SK-N-SH (cell line): ENCODE data around the gene ACTL10.

Experiments
- EP300 ChIP-seq, 2 experiments: IDR thresholded peaks; 2 replicates each; pipeline versions ENCODE4 v1.4.0 to v1.6.1; 2012; ENCODE audit warnings: borderline replicate concordance in 1 of 2, low read depth in 1 of 2, low read length in 1 of 2
- GABPA ChIP-seq: IDR thresholded peaks from 2 replicates; pipeline ENCODE4 v1.4.0; 2012; ENCODE audit warnings: low read depth, mild to moderate bottlenecking
- MXI1 ChIP-seq: IDR thresholded peaks from 2 replicates; pipeline ENCODE4 v1.6.1; 2012; ENCODE audit warnings: mild to moderate bottlenecking, low read depth, low read length, improper control_type of control experiment
- POLR2AphosphoS5 ChIP-seq: IDR thresholded peaks from 2 replicates; pipeline ENCODE4 v1.6.1; 2012; ENCODE audit warnings: low read depth, low read length
- RFX5 ChIP-seq: IDR thresholded peaks from 2 replicates; pipeline ENCODE4 v1.6.1; 2012; ENCODE audit warnings: mild to moderate bottlenecking, improper control_type of control experiment, low read length
- RXRA ChIP-seq: IDR thresholded peaks from 2 replicates; pipeline ENCODE4 v1.4.0; 2012; ENCODE audit warnings: low read depth, mild to moderate bottlenecking, borderline replicate concordance
- SIN3A ChIP-seq: IDR thresholded peaks from 2 replicates; pipeline ENCODE4 v1.6.1; 2012; ENCODE audit warnings: low read depth, mild to moderate bottlenecking, low read length, moderate library complexity, borderline replicate concordance
- YY1 ChIP-seq: IDR thresholded peaks from 2 replicates; pipeline ENCODE4 v1.4.0; 2012; ENCODE audit warnings: low read depth, mild to moderate bottlenecking
- TF ChIP-seq, protein P1 (sequence below): fragments of 200-600 bp; sonication (generic); IDR thresholded peaks from 2 replicates; pipeline ENCODE4 v1.6.1; 2017; ENCODE audit warnings: antibody characterized with exemption, mild to moderate bottlenecking, moderate library complexity
- TF ChIP-seq, protein P2 (sequence below): IDR thresholded peaks from 2 replicates; pipeline ENCODE4 v1.4.0; 2012; ENCODE audit warnings: low read depth, borderline replicate concordance
- TF ChIP-seq, protein P3 (sequence below): IDR thresholded peaks from 2 replicates; pipeline ENCODE4 v1.6.1; 2012; ENCODE audit warnings: mild to moderate bottlenecking, low read depth, low read length, moderate library complexity

DNA sequence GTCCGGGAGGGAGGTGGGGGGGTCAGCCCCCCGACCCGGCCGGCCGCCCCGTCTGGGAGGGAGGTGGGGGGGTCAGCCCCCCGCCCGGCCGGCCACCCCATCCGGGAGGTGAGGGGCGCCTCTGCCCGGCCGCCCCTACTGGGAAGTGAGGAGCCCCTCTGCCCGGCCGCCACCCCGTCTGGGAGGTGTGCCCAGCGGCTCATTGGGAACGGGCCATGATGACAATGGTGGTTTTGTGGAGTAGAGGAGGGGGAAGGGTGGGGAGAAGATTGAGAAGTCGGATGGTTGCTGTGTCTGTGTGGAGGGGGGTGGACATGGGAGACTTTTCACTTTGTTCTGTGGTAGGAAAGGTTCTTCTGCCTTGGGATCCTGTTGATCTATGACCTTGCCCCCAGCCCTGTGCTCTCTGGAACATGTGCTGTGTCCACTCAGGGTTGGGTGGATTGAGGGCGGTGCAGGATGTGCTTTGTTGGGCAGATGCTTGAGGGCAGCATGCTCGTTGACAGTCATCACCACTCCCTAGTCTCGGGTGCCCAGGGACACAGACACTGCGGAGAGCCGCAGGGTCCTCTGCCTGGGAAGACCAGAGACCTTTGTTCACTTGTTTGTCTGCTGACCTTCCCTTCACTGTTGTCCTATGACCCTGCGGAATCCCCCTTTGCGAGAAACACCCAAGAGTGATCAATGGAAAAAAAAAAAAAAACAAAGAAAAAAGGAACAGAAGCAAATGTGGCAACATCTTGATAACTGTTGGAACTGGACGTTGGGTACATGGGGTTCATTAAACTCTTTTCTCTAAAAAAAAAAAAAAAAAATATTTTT lies 35.1 kb downstream of the ACTL10 start:
- TF ChIP-seq GABPA = no peak
- no peak for TF ChIP-seq YY1
- TF ChIP-seq, protein P1, sequence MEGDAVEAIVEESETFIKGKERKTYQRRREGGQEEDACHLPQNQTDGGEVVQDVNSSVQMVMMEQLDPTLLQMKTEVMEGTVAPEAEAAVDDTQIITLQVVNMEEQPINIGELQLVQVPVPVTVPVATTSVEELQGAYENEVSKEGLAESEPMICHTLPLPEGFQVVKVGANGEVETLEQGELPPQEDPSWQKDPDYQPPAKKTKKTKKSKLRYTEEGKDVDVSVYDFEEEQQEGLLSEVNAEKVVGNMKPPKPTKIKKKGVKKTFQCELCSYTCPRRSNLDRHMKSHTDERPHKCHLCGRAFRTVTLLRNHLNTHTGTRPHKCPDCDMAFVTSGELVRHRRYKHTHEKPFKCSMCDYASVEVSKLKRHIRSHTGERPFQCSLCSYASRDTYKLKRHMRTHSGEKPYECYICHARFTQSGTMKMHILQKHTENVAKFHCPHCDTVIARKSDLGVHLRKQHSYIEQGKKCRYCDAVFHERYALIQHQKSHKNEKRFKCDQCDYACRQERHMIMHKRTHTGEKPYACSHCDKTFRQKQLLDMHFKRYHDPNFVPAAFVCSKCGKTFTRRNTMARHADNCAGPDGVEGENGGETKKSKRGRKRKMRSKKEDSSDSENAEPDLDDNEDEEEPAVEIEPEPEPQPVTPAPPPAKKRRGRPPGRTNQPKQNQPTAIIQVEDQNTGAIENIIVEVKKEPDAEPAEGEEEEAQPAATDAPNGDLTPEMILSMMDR = no peak
- no peak for TF ChIP-seq SIN3A
- TF ChIP-seq, protein P2, sequence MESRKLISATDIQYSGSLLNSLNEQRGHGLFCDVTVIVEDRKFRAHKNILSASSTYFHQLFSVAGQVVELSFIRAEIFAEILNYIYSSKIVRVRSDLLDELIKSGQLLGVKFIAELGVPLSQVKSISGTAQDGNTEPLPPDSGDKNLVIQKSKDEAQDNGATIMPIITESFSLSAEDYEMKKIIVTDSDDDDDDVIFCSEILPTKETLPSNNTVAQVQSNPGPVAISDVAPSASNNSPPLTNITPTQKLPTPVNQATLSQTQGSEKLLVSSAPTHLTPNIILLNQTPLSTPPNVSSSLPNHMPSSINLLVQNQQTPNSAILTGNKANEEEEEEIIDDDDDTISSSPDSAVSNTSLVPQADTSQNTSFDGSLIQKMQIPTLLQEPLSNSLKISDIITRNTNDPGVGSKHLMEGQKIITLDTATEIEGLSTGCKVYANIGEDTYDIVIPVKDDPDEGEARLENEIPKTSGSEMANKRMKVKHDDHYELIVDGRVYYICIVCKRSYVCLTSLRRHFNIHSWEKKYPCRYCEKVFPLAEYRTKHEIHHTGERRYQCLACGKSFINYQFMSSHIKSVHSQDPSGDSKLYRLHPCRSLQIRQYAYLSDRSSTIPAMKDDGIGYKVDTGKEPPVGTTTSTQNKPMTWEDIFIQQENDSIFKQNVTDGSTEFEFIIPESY = no peak
- no peak for TF ChIP-seq RFX5
- TF ChIP-seq POLR2AphosphoS5 = no peak
- TF ChIP-seq EP300 (IDR thresholded peaks at IDR 0.05; ENCODE audit: borderline replicate concordance in 1 of 2, low read depth in 1 of 2, low read length in 1 of 2) = no peak
- no peak for TF ChIP-seq RXRA
- TF ChIP-seq MXI1 = no peak
- TF ChIP-seq, protein P3, sequence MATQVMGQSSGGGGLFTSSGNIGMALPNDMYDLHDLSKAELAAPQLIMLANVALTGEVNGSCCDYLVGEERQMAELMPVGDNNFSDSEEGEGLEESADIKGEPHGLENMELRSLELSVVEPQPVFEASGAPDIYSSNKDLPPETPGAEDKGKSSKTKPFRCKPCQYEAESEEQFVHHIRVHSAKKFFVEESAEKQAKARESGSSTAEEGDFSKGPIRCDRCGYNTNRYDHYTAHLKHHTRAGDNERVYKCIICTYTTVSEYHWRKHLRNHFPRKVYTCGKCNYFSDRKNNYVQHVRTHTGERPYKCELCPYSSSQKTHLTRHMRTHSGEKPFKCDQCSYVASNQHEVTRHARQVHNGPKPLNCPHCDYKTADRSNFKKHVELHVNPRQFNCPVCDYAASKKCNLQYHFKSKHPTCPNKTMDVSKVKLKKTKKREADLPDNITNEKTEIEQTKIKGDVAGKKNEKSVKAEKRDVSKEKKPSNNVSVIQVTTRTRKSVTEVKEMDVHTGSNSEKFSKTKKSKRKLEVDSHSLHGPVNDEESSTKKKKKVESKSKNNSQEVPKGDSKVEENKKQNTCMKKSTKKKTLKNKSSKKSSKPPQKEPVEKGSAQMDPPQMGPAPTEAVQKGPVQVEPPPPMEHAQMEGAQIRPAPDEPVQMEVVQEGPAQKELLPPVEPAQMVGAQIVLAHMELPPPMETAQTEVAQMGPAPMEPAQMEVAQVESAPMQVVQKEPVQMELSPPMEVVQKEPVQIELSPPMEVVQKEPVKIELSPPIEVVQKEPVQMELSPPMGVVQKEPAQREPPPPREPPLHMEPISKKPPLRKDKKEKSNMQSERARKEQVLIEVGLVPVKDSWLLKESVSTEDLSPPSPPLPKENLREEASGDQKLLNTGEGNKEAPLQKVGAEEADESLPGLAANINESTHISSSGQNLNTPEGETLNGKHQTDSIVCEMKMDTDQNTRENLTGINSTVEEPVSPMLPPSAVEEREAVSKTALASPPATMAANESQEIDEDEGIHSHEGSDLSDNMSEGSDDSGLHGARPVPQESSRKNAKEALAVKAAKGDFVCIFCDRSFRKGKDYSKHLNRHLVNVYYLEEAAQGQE = no peak
